GM21576 (cell line): Measurements from ENCODE around the gene SEC24C.
"Not testable (repeated sequence)": the region's sequence is repeated elsewhere in the genome, so short reads cannot be mapped to it uniquely, and the experiment has no call there.

Source experiments
- ATAC-seq: cut with Tn5 transposase; IDR thresholded peaks from one replicate; pipeline ENCODE4 v1.9.1; 2021; ENCODE audit warnings: mild to moderate bottlenecking, moderate library complexity; ENCODE audit not compliant: unreplicated experiment

Gene SEC24C

GRCh38 chr10:73730153-73730906 is 13.8 kb upstream of the SEC24C start:
- ATAC-seq: peak; percentile 86

GRCh38 chr10:73731588-73732375 is 12.4 kb upstream of the SEC24C start:
- no peak for ATAC-seq

GRCh38 chr10:73732426-73732825 is 11.7 kb upstream of the SEC24C start:
- no peak for ATAC-seq

- ATAC-seq: no peak
Measured at GRCh38 chr10:73732931-73733623, 11.1 kb upstream of the SEC24C start.

GRCh38 chr10:73734028-73734720 is 10.0 kb upstream of the SEC24C start:
- ATAC-seq: no peak

- ATAC-seq: no peak
Measured at GRCh38 chr10:73734796-73735305, 9.3 kb upstream of the SEC24C start.

- ATAC-seq: not testable (repeated sequence)
Measured at GRCh38 chr10:73740501-73741254, 3.5 kb upstream of the SEC24C start.

- ATAC-seq: no peak
Measured at GRCh38 chr10:73742454-73742734, 1.8 kb upstream of the SEC24C start.

- no peak for ATAC-seq
Measured at GRCh38 chr10:73743327-73743904, 756 bp upstream of the SEC24C start.

- ATAC-seq: peak; percentile 20
Measured at GRCh38 chr10:73744664-73744975, 448 bp downstream of the SEC24C start.

GRCh38 chr10:73746721-73747120 is 2.5 kb downstream of the SEC24C start:
- no peak for ATAC-seq

GRCh38 chr10:73750819-73751218 is 6.6 kb downstream of the SEC24C start:
- ATAC-seq: no peak

- no peak for ATAC-seq
Measured at GRCh38 chr10:73756183-73756582, 12.0 kb downstream of the SEC24C start.

GRCh38 chr10:73758704-73759511 is 14.7 kb downstream of the SEC24C start:
- no peak for ATAC-seq

GRCh38 chr10:73759512-73760115 is 15.4 kb downstream of the SEC24C start:
- ATAC-seq: no peak

GRCh38 chr10:73761781-73762180 is 17.6 kb downstream of the SEC24C start:
- no peak for ATAC-seq

- no peak for ATAC-seq
Measured at GRCh38 chr10:73762915-73763314, 18.7 kb downstream of the SEC24C start.

- ATAC-seq: no peak
Measured at GRCh38 chr10:73763343-73763742, 19.2 kb downstream of the SEC24C start.

- no peak for ATAC-seq
Measured at GRCh38 chr10:73765066-73765465, 20.9 kb downstream of the SEC24C start.
